GM06990 (cell line): ENCODE results near the gene XRCC3.

Source experiments
- DNase-seq: peaks from one replicate; pipeline ENCODE4 v3.0.0-alpha.2; 2011; ENCODE audit not compliant: insufficient read length; ENCODE audit errors: extremely low read depth
- H3K27me3 ChIP-seq: replicated peaks from 2 replicates; pipeline ENCODE4 v1.6.0; 2011; ENCODE audit warnings: low read length; ENCODE audit not compliant: control insufficient read depth, insufficient read depth
- H3K36me3 ChIP-seq: 2 replicates; pipeline ENCODE4 v1.5.1; 2011; ENCODE audit warnings: low read length; ENCODE audit not compliant: control insufficient read depth, insufficient read depth
- H3K4me3 ChIP-seq: replicated peaks from 2 replicates; pipeline ENCODE4 v1.5.1; 2011; ENCODE audit warnings: low read depth, mild to moderate bottlenecking, control low read depth, low read length
- TF ChIP-seq, protein P1 (sequence below): IDR thresholded peaks from 2 replicates; pipeline ENCODE4 v1.5.1; 2011; ENCODE audit warnings: low read length, control low read depth, mild to moderate bottlenecking, inconsistent platforms; ENCODE audit not compliant: insufficient read depth, poor library complexity, severe bottlenecking

XRCC3 gene

DNA sequence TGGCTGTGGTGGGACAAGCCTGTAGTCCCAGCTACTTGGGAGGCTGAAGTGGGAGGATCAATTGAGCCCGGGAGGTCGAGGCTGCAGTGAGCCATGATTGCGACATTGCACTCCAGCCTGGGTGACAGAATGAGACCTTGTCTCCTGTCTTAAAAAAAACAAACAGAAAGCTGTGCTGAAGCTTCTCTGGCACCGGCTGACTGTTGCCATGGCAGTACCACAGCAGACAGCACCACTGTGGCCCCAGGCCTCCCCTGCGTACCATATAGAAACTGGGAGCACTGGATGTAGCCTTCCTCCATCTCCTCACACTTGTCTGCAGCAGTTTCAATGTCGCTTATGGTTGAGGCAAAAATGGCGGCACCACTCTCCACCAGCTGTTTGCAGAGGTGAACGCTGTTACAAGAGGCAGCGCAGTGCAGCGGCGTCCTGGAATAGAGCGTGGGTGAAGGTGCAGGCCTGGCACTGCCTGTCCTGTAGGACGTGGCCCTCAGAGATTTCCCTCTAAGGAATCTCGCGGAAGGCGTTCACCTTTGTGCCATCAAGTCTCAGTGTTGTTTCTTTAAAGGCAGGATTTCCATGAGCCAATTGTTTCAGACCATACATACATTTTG is 22.3 kb upstream of the XRCC3 start:
- Histone ChIP-seq H3K4me3 (no peak overlapping the region), H3K27me3 (no peaks in the 10 kb centered on the region), H3K36me3 (peaks cover 14% of the 10 kb centered on the region)
- TF ChIP-seq, protein P1, sequence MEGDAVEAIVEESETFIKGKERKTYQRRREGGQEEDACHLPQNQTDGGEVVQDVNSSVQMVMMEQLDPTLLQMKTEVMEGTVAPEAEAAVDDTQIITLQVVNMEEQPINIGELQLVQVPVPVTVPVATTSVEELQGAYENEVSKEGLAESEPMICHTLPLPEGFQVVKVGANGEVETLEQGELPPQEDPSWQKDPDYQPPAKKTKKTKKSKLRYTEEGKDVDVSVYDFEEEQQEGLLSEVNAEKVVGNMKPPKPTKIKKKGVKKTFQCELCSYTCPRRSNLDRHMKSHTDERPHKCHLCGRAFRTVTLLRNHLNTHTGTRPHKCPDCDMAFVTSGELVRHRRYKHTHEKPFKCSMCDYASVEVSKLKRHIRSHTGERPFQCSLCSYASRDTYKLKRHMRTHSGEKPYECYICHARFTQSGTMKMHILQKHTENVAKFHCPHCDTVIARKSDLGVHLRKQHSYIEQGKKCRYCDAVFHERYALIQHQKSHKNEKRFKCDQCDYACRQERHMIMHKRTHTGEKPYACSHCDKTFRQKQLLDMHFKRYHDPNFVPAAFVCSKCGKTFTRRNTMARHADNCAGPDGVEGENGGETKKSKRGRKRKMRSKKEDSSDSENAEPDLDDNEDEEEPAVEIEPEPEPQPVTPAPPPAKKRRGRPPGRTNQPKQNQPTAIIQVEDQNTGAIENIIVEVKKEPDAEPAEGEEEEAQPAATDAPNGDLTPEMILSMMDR, result no peak
- DNase-seq, result no peak

DNA sequence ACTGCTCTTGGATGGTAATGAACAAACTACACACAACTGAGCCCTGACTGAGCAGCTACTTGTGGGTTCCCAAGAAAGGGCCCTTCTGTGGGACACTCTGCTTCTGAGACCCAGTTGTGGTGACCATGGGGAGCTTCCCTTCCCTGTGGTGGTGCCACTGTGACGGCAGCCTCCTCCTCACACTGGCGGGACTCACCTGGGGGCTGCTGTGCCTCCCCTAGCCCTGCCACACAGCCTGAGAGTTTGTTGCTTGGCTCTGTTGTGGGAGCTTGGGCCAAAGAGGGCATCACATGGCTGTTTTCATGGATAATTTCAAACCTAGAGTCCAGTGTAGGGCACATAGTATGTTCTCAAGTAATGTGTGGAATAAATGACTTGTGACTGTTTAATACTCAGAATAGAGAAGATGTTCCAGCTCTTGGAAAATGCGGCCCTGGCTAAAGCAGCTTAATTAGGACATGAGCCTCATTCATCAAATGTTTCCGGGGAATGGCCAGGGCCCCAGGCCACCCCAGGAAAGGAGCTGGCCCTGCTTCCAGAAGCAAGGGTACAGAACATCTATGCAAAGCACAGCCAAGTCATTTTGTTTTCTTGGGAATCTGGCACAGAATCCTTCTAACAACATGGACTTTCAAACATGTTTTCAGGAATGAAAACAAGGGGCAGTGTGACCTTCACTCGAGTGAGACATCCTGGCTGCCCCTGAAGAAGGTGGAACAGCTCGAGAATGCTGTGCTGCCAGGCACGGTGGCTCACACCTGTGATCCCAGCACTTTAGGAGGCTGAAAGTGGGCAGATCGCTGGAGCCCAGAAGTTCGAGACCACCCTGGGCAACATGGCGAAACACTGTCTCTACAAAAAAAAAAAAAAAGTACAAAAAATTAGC is 21.5 kb upstream of the XRCC3 start:
- Histone ChIP-seq H3K36me3 (peaks cover 15% of the 10 kb centered on the region), H3K4me3 (no peak overlapping the region), H3K27me3 (no peaks in the 10 kb centered on the region)
- TF ChIP-seq, protein P1, result no peak
- no peak for DNase-seq

DNA sequence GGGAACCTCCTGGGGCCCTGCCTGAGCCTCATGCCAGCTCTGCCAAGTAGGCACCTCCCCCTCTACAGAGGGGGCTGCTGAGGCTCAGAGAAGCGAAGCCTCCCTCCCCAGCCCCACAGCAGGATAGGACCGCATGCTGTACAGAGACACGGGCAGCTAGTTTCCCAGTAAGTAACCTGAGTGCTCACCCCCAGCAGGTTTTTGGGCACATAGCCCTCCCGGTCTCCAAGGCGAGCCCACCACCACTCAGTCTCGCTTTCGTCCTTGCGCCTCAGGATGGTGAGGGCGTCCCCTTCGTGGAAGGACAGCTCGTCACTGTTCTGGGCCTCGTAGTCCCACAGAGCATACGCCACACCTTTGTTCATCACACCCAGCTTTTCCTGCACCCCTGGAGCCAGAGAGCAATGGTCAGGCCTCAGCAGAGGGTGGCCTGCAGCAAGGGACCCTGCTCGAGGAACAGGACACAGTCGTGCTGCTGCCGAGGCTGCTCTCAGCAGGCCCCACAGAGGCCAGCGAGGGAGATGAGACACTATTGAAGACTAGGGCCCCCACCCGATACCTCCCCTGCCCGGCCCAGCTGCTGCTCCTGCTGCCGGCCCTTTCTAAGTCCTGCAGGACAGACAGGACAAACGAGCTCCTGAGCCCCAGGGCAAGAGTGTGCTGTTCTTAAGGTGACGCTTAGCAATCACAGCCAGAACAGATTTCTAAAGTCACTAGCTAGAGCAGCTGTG is 20.7 kb upstream of the XRCC3 start:
- TF ChIP-seq, protein P1, result no peak
- H3K4me3 ChIP-seq, result no peak overlapping the region
- H3K27me3 ChIP-seq, result no peaks in the 10 kb centered on the region
- H3K36me3 ChIP-seq, result peaks cover 13% of the 10 kb centered on the region
- no peak for DNase-seq

DNA sequence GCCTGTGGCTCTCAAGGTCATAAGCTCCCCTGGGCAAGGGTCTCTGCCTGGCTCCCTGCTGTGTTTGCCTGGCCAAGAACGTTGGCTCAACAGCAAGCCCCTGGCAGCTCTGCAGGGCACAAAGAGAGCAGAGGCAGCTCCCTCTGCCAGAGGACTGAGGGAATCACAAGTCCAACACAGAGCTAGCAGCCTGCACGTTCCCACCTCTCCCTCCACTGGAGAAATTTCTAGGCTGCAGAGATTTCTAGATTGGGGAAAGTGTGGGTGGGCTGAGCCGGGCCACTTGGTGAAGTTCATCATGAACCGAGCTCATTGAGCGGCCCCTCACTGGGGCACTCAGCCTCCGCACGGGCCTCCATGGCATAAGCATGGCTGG is 20.2 kb upstream of the XRCC3 start:
- no peaks in the 10 kb centered on the region for H3K27me3 ChIP-seq
- TF ChIP-seq, protein P1, result no peak
- H3K4me3 ChIP-seq, result no peak overlapping the region
- DNase-seq, result no peak
- H3K36me3 ChIP-seq, result peaks cover 12% of the 10 kb centered on the region

DNA sequence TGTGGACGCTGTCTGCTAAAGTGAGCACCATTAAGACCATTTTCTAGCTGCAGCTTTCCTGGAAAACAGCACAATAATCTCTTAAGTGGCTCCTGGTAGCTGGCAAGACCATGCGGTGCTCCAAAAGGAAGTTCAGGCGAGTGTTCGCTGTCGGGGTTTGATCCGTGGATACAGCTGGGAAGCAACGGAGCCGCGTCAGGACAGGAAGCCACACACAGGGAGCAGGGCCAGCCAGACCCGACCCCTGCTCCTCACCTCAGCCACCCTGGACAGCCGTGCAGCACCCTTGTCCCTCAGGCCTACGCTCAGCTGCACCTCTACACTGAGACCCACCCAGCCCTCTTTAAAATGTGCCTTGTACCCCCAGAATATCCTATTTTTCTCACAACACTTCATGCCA is 19.8 kb upstream of the XRCC3 start:
- Histone ChIP-seq H3K4me3 (no peak overlapping the region), H3K27me3 (no peaks in the 10 kb centered on the region), H3K36me3 (peaks cover 13% of the 10 kb centered on the region)
- DNase-seq, result no peak
- TF ChIP-seq, protein P1, result no peak
